ENCODE results near the gene MANBA. TPM values are rescaled to one million over a fixed set of nuclear protein-coding genes. Genes with fewer than 3 reads are reported as not detected.

Gene MANBA
- total RNA-seq, result 10 to 100 TPM; 20.0 to 27.0 TPM
- 30.4 to 32.0 reads per million in 2 donors for total RNA-seq

DNA sequence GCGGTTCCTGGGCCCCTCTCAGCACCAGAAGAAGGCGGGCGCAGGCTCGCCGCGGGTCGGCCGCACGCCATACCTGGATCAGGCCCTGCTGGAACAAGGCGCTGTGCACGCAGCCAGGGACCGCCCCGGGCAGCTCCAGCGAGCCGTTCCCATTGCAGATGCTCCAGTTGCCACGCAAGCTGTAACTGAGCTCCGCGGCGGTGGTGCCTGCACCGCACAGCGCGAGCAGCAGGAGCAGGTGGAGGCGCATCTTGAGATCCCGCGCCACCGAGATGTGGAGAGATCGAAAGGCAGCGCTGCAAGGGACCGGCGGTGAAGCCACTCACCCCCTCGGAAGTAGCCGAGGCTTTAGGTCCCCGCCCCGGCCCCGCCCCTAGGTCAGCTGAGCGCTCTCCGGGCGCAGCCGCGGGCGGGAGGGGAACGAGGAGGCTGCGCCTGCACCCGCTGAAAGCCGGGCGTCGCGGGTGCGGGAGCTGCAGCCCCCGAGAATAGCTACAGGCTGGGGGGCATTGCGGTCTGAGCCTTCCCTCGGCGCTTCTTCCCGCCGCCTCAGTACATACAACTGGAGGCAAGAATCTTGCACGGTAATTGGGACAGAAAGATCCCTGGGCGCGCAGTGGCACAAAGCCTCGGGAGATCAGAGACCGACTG lies at the start of gene MANBA:
Gene MANBA (minus strand): TSS at position 324 of the 651 bp plus-strand sequence. CDS start 74 bp downstream, at position 250.
- Mint-ChIP-seq H3K27me3 (peaks cover 10% of the 10 kb centered on the region), H3K4me3 (peak within 1 kb of the TSS; percentile 95), H3K27ac (peak within 1 kb of the TSS; percentile 93), H3K36me3 (ENCODE audit: low read depth) (peaks cover 2% of the 10 kb centered on the region), H3K4me1 (peaks cover 34% of the 10 kb centered on the region)
- H3K9me3 ChIP-seq (ENCODE audit: control insufficient read depth, low read length, poor library complexity, severe bottlenecking), result no peaks in the 10 kb centered on the region
- DNase-seq, result peak; percentile 53 to 82 (median 78)
- ATAC-seq, result peak; percentile 90

DNA sequence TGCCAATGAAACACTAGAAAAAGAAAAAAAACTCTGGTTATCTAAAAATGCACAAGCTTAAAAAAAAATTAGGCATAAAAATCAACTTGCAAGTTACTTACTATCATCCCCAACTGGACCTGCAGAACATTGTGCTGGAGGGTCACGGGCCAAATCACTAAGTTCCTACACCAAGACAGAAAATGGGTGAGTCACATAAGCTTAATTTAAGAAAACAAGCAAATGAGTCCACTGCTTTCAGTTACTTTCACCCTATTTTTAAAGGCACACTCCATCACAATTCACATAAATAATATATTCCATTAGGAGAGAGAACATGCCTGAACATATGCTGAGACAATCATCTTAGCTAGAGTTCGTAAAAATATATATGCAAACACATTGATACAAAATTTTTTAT lies 48.9 kb upstream of the MANBA start:
- Mint-ChIP-seq H3K4me1 (peaks cover 60% of the 10 kb centered on the region), H3K27me3 (no peaks in the 10 kb centered on the region), H3K27ac (peak overlapping the region; percentile 90)

DNA sequence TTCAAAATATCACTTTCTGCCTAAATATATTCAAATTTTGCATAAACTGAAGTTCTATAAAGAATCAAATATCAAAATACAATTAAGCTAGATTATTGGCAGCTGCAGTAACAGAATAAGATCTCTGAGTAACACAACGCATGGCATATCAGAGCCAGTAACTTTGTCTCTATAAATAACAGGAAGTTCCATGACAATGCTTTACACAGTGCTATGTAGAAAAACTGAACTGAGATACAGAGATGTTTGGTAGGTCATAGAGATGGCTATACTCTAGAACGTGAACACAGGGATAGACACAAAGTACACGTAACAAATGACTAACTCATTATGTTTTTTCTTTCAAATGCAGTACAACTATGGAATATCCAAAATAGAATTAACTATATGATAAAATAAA lies 48.4 kb upstream of the MANBA start:
- peaks cover 4% of the 10 kb centered on the region for H3K36me3 Mint-ChIP-seq (ENCODE audit: low read depth)
- no peaks in the 10 kb centered on the region for H3K9me3 ChIP-seq (ENCODE audit: control insufficient read depth, low read length, poor library complexity, severe bottlenecking)
- ATAC-seq, result peak; percentile 47
- no peaks in the 10 kb centered on the region for H3K27me3 Mint-ChIP-seq
- H3K27ac Mint-ChIP-seq, result no peak overlapping the region
- peak overlapping the region; percentile 49 for H3K4me3 Mint-ChIP-seq
- DNase-seq, result no peak
- H3K4me1 Mint-ChIP-seq, result peaks cover 57% of the 10 kb centered on the region

More for the DNA sequence above, 48.9 kb upstream of the MANBA start:
- no peaks in the 10 kb centered on the region for H3K9me3 ChIP-seq (ENCODE audit: control insufficient read depth, low read length, poor library complexity, severe bottlenecking)
- DNase-seq (no peak), ATAC-seq (no peak)
- no peak overlapping the region for H3K4me3 Mint-ChIP-seq
- H3K36me3 Mint-ChIP-seq (ENCODE audit: low read depth), result peaks cover 4% of the 10 kb centered on the region

DNA sequence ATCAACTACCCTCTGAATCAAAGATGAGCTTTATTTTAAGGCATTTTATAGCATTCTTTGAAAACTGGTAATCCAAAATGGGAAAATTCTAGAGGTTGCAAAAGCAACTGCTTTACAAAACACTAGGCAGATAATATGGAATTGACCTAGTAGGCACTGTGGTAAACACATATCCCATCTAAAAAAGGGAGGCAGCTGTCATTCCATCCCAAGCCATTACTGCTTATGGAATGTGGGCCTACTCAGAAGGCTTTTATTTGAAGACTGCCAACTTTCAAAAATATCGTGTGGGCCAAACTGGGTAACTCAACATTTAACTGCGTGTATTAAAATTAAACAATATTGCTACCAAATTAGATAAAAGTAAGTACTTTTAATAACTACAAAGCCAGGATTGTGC lies 47.2 kb upstream of the MANBA start:
- DNase-seq (no peak), ATAC-seq (no peak)
- Mint-ChIP-seq H3K27me3 (no peaks in the 10 kb centered on the region), H3K4me3 (peak overlapping the region; percentile 12), H3K4me1 (peaks cover 52% of the 10 kb centered on the region), H3K36me3 (ENCODE audit: low read depth) (peaks cover 6% of the 10 kb centered on the region), H3K27ac (peak overlapping the region; percentile 4)
- H3K9me3 ChIP-seq (ENCODE audit: control insufficient read depth, low read length, poor library complexity, severe bottlenecking), result no peaks in the 10 kb centered on the region

DNA sequence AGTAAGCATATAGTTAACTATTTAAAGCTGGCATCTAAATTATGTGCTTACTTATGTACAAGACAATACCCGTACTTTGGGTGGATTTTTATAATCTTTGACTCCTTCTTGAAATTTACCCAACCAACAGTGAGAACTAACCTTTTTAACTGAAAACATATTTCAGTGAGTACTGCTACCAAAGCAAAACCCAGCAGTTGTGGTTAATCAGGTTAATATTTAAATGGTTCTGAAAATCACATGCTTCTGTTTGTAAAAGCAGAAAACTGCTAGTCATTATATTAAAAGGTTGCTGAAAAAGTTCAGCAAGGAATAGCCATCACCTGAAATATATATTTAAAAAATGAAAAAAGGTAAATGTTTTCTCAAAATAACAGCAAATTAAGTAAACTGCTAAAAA lies 46.6 kb upstream of the MANBA start:
- H3K4me1 Mint-ChIP-seq, result peaks cover 53% of the 10 kb centered on the region
- no peak for ATAC-seq
- H3K27me3 Mint-ChIP-seq, result no peaks in the 10 kb centered on the region
- no peaks in the 10 kb centered on the region for H3K9me3 ChIP-seq (ENCODE audit: control insufficient read depth, low read length, poor library complexity, severe bottlenecking)
- peak overlapping the region; percentile 4 for H3K27ac Mint-ChIP-seq
- DNase-seq, result no peak
- H3K4me3 Mint-ChIP-seq, result no peak overlapping the region
- H3K36me3 Mint-ChIP-seq (ENCODE audit: low read depth), result peaks cover 6% of the 10 kb centered on the region

DNA sequence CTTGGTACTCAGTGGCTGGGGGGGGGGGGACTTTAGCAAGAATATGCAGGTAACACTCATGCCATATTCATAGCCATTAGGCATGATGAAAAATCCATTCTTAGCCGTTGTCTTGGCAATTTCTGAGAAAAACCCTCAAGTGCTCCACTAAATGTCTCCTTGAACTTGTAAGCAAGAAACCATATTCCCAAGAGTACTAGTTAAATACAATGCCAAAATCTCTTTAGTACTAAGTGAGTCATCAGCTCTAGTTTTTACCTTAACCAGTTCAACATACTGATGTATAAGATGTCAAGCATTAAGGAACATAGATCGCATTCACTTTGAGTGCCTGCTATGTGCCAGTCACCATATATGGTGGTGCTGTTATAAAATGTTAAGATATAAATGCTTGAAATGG lies 39.0 kb upstream of the MANBA start:
- Mint-ChIP-seq H3K36me3 (ENCODE audit: low read depth) (peaks cover 7% of the 10 kb centered on the region), H3K27me3 (no peaks in the 10 kb centered on the region), H3K27ac (no peak overlapping the region), H3K4me1 (peaks cover 26% of the 10 kb centered on the region), H3K4me3 (no peak overlapping the region)
- DNase-seq, result no peak
- no peak for ATAC-seq
- H3K9me3 ChIP-seq (ENCODE audit: control insufficient read depth, low read length, poor library complexity, severe bottlenecking), result no peaks in the 10 kb centered on the region

DNA sequence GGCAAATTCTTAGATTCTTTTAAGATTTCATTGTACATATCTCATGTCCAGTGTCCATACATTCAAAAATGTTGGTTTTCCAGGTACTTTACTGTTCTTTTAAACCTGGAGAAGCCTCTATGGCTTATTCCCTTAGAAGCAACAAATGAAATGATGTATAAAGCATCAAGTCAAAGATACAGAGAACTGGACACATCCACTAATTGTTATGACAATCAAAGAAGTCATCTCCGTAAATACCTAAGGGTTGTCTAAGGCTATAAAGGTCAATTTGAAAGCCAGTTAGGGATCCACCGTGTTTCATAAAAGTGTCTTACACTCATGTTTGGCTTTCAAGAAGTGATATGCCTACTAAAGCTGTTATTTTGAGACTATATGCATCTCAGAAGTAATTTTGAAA lies 34.2 kb upstream of the MANBA start:
- H3K27ac Mint-ChIP-seq, result peak overlapping the region; percentile 67
- no peaks in the 10 kb centered on the region for H3K27me3 Mint-ChIP-seq
- H3K9me3 ChIP-seq (ENCODE audit: control insufficient read depth, low read length, poor library complexity, severe bottlenecking), result no peaks in the 10 kb centered on the region
- peaks cover 11% of the 10 kb centered on the region for H3K4me1 Mint-ChIP-seq
- H3K4me3 Mint-ChIP-seq, result no peak overlapping the region
- ATAC-seq, result no peak
- DNase-seq, result no peak
- peaks cover 7% of the 10 kb centered on the region for H3K36me3 Mint-ChIP-seq (ENCODE audit: low read depth)

DNA sequence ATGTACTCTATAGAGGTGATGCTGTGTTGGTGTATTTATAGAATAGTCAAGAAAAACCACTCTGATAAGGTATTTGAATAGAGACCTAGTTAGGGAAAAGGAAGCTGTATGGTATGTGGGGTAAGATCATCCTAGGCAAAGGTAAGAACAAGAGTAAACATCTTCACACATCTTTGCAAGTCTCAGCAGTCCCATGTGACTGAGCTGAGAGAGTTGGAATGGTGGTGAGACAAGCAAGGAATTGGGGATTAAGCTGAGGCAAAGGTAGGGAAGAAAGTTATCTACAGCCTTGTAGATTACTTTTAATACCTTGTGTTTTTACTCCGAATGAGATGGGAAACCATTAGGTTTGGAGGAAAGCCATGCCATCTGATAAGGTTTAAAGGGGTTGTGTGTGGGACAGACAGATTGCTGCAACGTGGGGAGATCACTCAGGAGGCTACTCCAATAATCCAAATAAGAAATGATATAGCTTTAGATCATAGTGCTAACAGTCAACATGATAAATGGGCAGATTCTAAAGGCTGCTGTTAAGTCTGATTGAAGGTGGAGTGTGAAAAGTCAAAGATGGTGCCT lies 31.7 kb upstream of the MANBA start:
- Mint-ChIP-seq H3K27ac (peak overlapping the region; percentile 88), H3K4me3 (peak overlapping the region; percentile 0), H3K4me1 (peaks cover 7% of the 10 kb centered on the region), H3K27me3 (no peaks in the 10 kb centered on the region), H3K36me3 (ENCODE audit: low read depth) (peaks cover 5% of the 10 kb centered on the region)
- no peak for DNase-seq
- peak; percentile 14 for ATAC-seq
- no peaks in the 10 kb centered on the region for H3K9me3 ChIP-seq (ENCODE audit: control insufficient read depth, low read length, poor library complexity, severe bottlenecking)

DNA sequence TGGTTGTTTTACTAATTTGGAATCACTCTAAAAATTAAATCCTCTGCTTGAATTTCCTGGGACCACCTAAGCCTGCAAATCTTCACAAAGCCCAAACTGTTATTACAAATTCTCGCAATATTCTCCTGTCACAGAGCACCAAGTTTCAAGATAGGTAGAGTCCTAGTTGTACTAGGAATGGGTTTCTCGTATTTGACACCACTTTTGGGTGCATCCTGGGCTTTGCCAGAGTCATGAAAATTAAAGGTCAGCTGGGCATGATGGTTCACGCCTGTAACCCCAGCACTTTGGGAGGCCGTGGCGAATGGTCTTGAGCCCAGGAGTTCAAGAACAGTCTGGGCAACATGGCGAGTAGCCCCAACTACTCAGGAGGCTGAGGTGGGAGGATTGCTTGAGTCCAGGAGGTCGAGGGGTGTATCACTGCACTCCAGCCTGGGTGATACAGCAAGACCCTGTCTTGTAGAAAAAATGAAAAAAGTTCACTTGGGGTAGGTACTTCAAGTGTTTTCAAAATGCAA lies 30.6 kb upstream of the MANBA start:
- Mint-ChIP-seq H3K36me3 (ENCODE audit: low read depth) (peaks cover 5% of the 10 kb centered on the region), H3K27me3 (no peaks in the 10 kb centered on the region), H3K27ac (peak overlapping the region; percentile 88), H3K4me1 (peaks cover 5% of the 10 kb centered on the region), H3K4me3 (no peak overlapping the region)
- no peak for DNase-seq
- H3K9me3 ChIP-seq (ENCODE audit: control insufficient read depth, low read length, poor library complexity, severe bottlenecking), result no peaks in the 10 kb centered on the region
- ATAC-seq, result peak; percentile 6

DNA sequence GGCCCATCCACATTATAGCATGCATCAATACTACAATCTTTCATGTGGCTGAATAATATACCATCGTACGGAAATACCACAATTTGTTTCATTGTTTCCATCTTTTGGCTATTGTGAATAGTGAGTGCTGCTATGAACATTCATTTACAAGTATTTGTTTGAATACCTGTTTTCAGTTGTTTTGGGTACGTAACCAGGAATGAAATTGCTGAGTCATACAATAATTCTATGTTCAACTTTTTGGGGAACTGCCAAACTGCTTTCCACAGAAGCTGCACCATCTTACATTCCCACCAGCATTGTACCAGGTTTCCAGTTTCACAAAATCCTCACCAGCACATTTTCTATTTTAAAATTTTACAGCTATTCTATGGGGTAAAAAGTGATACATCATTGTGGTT lies 28.5 kb upstream of the MANBA start:
- DNase-seq (no peak), ATAC-seq (no peak)
- H3K36me3 Mint-ChIP-seq (ENCODE audit: low read depth), result peaks cover 3% of the 10 kb centered on the region
- H3K27me3 Mint-ChIP-seq, result no peaks in the 10 kb centered on the region
- H3K27ac Mint-ChIP-seq, result peak overlapping the region; percentile 88
- peaks cover 5% of the 10 kb centered on the region for H3K4me1 Mint-ChIP-seq
- H3K9me3 ChIP-seq (ENCODE audit: control insufficient read depth, low read length, poor library complexity, severe bottlenecking), result no peaks in the 10 kb centered on the region
- H3K4me3 Mint-ChIP-seq, result no peak overlapping the region

DNA sequence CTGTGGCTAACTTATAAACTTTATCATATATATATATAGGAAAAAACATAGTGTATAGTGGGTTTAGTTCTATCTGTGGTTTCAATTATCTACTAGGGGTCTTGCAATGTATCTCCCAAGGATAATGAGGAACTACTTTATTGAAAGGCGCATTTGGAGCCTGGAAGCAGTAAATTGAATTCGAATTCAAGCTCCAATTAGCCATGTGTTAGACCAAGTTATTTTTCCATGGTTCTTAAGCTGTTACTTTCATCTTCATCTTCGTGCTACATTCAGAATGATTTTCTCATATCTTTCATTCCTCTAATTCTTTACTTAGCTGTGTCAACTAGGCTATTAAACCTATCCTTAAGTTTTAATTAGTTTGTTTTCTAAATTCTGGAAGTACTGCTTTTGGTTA lies 27.2 kb upstream of the MANBA start:
- H3K4me1 Mint-ChIP-seq, result peaks cover 5% of the 10 kb centered on the region
- H3K9me3 ChIP-seq (ENCODE audit: control insufficient read depth, low read length, poor library complexity, severe bottlenecking), result no peaks in the 10 kb centered on the region
- H3K36me3 Mint-ChIP-seq (ENCODE audit: low read depth), result peaks cover 3% of the 10 kb centered on the region
- ATAC-seq (no peak), DNase-seq (no peak)
- no peak overlapping the region for H3K4me3 Mint-ChIP-seq
- H3K27ac Mint-ChIP-seq, result peak overlapping the region; percentile 88
- no peaks in the 10 kb centered on the region for H3K27me3 Mint-ChIP-seq

DNA sequence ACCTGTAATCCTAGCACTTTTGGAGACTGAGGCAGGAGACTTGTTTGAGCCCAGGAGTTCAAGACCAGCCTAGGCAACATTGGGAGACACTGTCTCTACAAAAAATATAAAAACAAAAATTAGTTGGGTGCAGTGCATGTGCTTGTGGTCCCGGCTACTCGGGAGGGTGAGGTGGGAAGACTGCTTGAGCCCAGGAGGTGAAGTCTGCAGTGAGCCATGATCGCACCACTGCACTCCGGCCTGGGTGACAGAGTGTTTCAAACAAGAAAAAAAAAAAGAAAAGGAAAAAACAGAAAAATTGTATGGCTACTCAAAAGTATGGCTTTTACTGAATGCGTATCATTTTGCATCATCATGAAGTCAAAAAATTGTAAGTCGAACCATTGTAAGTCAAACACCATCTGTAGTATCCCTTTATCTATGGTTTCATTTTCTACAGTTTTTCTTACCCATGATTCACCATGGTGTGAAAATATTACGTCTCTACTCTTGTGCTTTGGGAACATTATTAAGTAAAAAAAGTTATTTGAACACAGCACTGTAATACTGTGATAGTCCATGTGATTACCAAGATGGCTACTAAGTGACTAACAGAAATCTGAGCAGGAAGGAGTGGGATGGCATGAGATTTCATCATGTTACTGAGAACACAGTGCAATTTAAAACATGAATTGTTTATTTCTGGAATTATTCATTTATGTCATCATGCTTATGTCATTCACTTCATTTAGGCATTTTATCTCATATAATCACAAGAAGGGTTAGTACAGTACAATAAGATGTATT lies 26.5 kb upstream of the MANBA start:
- H3K4me1 Mint-ChIP-seq, result peaks cover 5% of the 10 kb centered on the region
- peaks cover 1% of the 10 kb centered on the region for H3K36me3 Mint-ChIP-seq (ENCODE audit: low read depth)
- no peak overlapping the region for H3K4me3 Mint-ChIP-seq
- DNase-seq (no peak), ATAC-seq (no peak)
- peak overlapping the region; percentile 88 for H3K27ac Mint-ChIP-seq
- no peaks in the 10 kb centered on the region for H3K27me3 Mint-ChIP-seq
- no peaks in the 10 kb centered on the region for H3K9me3 ChIP-seq (ENCODE audit: control insufficient read depth, low read length, poor library complexity, severe bottlenecking)

DNA sequence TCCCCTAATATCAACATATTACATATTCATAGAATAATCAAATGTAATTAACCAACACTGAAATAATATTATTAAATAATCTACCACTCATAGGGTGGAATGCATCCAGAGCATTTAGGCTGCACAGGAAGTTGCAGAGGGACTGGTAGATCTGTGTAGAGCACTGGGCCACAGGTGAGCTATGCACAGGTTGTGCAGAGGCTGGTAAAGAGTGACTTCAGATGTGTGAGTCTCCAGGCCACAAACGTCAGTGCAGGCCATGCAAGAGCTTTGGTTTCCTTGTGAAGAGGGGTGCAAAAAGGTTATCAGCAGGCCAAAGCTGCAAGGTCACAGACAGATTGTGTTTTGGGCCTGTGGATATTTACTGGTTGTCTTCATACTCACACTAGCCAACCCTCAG lies 25.5 kb upstream of the MANBA start:
- H3K27ac Mint-ChIP-seq, result no peak overlapping the region
- ATAC-seq (no peak), DNase-seq (no peak)
- H3K4me3 Mint-ChIP-seq, result peak overlapping the region; percentile 12
- no peaks in the 10 kb centered on the region for H3K36me3 Mint-ChIP-seq (ENCODE audit: low read depth)
- H3K9me3 ChIP-seq (ENCODE audit: control insufficient read depth, low read length, poor library complexity, severe bottlenecking), result no peaks in the 10 kb centered on the region
- peaks cover 5% of the 10 kb centered on the region for H3K4me1 Mint-ChIP-seq
- H3K27me3 Mint-ChIP-seq, result no peaks in the 10 kb centered on the region
